Fibroblast of lung (primary cell): ENCODE measurements around the gene TCAIM. TPM values are rescaled to one million over a fixed set of nuclear protein-coding genes. Genes with fewer than 3 reads are reported as not detected.

Experiments used
- DNase-seq, 2 donors: peaks; one replicate each; pipeline versions ENCODE4 v3.0.0 to v3.0.0-alpha.2; 2010; ENCODE audit warnings: low read depth in 2 of 2
- H2AFZ ChIP-seq: 2 replicates; pipeline ENCODE4 v1.5.1; 2012; ENCODE audit warnings: low read length, control low read depth, inconsistent platforms
- H3K27ac ChIP-seq: 2 replicates; pipeline ENCODE4 v1.5.1; 2011; ENCODE audit warnings: low read length, control low read depth; ENCODE audit not compliant: insufficient read depth
- H3K27me3 ChIP-seq: 2 replicates; pipeline ENCODE4 v1.5.1; 2011; ENCODE audit warnings: mild to moderate bottlenecking, low read length; ENCODE audit not compliant: control insufficient read depth, insufficient read depth
- H3K36me3 ChIP-seq: 2 replicates; pipeline ENCODE4 v1.5.1; 2011; ENCODE audit warnings: low read length; ENCODE audit not compliant: control insufficient read depth, insufficient read depth
- H3K4me1 ChIP-seq: 2 replicates; pipeline ENCODE4 v1.5.1; 2011; ENCODE audit warnings: low read length; ENCODE audit not compliant: control insufficient read depth, insufficient read depth; ENCODE audit errors: extremely low read depth
- H3K4me2 ChIP-seq: 2 replicates; pipeline ENCODE4 v1.5.1; 2011; ENCODE audit warnings: low read length, control low read depth; ENCODE audit not compliant: insufficient read depth; ENCODE audit errors: extremely low read depth
- H3K4me3 ChIP-seq, 4 experiments: fragments of 200-600 bp in 1 of 4; sonication (generic) in 1 of 4; replicated peaks in 1 of 4; 2 replicates each; pipeline ENCODE4 v1.5.1; 2011 to 2016; ENCODE audit warnings: low read length in 4 of 4, low read depth in 3 of 4, mild to moderate bottlenecking in 3 of 4, control low read depth in 2 of 4, inconsistent platforms in 1 of 4, mixed read lengths in 1 of 4; ENCODE audit not compliant: insufficient read depth in 1 of 4; ENCODE audit errors: control extremely low read depth in 1 of 4
- H3K79me2 ChIP-seq: 2 replicates; pipeline ENCODE4 v1.5.1; 2012; ENCODE audit warnings: mild to moderate bottlenecking, low read length, inconsistent platforms; ENCODE audit not compliant: control insufficient read depth, insufficient read depth
- H3K9ac ChIP-seq: 2 replicates; pipeline ENCODE4 v1.5.1; 2011; ENCODE audit warnings: mild to moderate bottlenecking, low read length, control low read depth; ENCODE audit not compliant: insufficient read depth
- H3K9me3 ChIP-seq: 2 replicates; pipeline ENCODE4 v1.5.1; 2012; ENCODE audit warnings: low read depth, low read length; ENCODE audit not compliant: control insufficient read depth, insufficient read depth
- H4K20me1 ChIP-seq: 2 replicates; pipeline ENCODE4 v1.5.1; 2011; ENCODE audit warnings: low read length; ENCODE audit not compliant: control insufficient read depth, insufficient read depth; ENCODE audit errors: extremely low read depth
- EZH2 ChIP-seq: IDR thresholded peaks from 2 replicates; pipeline ENCODE4 v1.5.1; 2012; ENCODE audit warnings: low read length, control low read depth, mild to moderate bottlenecking; ENCODE audit errors: missing control alignments
- polyA plus RNA-seq, 2 donors: library from polyadenylated mRNA; depleted of rRNA in 1 of 2; stranded (reverse) in 1 of 2; unstranded in 1 of 2; fragments of >200 nt; gene quantifications; 2 replicates each; pipeline ENCODE4 v1.2.1, GENCODE V29; 2011 to 2012; ENCODE audit warnings: missing spikeins in 1 of 2
- total RNA-seq: library from RNA; depleted of rRNA; stranded (reverse); fragments of >200 nt; gene quantifications from 2 replicates; pipeline ENCODE4 v1.2.1, GENCODE V29; 2014
- TF ChIP-seq, protein P1 (sequence below), 2 donors: IDR thresholded peaks in 1 of 2; conservative IDR thresholded peaks in 1 of 2; 1 replicate in 1 of 2; 2 replicates in 1 of 2; pipeline ENCODE4 v1.5.1; 2011 to 2012; ENCODE audit warnings: low read length in 2 of 2, control low read depth in 1 of 2, inconsistent platforms in 1 of 2, low read depth in 1 of 2, mild to moderate bottlenecking in 1 of 2

Gene TCAIM
- total and polyA plus RNA-seq, 2 donors (not counting 1 experiment from before 2014, with no cell fraction given), result 29.8 to 46.6 TPM

DNA sequence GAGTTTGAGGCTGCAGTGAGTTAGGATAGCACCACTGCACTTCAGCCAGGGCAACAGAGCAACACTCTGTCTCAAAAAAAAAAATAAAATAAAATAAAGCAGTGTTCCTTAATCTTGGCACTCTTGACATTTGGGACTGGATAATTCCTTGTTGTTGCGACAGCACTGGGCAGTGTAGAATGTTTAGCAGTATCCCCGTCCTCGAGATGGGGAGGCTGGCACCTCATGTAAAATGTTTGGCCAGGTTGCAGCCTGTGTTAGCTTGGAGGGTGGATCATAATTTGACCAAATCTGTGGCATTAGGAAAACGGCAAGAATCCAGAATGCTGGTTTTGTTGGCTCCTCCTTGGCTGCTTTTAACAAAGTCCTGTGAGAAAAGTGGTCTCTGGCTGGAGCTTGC is 91.9 kb downstream of the TCAIM start:
- Histone ChIP-seq H3K36me3 (no peaks in the 10 kb centered on the region), H4K20me1 (no peaks in the 10 kb centered on the region), H3K4me1 (no peaks in the 10 kb centered on the region), H3K27me3 (no peaks in the 10 kb centered on the region), H3K79me2 (no peaks in the 10 kb centered on the region), H3K9me3 (no peaks in the 10 kb centered on the region), H2AFZ (no peak overlapping the region), H3K4me3 (no peak overlapping the region), H3K4me2 (no peak overlapping the region), H3K9ac (no peak overlapping the region), H3K27ac (no peak overlapping the region)
- no peak for TF ChIP-seq EZH2
- TF ChIP-seq, protein P1, sequence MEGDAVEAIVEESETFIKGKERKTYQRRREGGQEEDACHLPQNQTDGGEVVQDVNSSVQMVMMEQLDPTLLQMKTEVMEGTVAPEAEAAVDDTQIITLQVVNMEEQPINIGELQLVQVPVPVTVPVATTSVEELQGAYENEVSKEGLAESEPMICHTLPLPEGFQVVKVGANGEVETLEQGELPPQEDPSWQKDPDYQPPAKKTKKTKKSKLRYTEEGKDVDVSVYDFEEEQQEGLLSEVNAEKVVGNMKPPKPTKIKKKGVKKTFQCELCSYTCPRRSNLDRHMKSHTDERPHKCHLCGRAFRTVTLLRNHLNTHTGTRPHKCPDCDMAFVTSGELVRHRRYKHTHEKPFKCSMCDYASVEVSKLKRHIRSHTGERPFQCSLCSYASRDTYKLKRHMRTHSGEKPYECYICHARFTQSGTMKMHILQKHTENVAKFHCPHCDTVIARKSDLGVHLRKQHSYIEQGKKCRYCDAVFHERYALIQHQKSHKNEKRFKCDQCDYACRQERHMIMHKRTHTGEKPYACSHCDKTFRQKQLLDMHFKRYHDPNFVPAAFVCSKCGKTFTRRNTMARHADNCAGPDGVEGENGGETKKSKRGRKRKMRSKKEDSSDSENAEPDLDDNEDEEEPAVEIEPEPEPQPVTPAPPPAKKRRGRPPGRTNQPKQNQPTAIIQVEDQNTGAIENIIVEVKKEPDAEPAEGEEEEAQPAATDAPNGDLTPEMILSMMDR (conservative IDR thresholded peaks at IDR 0.05 in 1 of 2, IDR thresholded peaks at IDR 0.05 in 1 of 2; ENCODE audit: low read depth in 1 of 2, low read length in 2 of 2), result no peak
- DNase-seq, result no peak

DNA sequence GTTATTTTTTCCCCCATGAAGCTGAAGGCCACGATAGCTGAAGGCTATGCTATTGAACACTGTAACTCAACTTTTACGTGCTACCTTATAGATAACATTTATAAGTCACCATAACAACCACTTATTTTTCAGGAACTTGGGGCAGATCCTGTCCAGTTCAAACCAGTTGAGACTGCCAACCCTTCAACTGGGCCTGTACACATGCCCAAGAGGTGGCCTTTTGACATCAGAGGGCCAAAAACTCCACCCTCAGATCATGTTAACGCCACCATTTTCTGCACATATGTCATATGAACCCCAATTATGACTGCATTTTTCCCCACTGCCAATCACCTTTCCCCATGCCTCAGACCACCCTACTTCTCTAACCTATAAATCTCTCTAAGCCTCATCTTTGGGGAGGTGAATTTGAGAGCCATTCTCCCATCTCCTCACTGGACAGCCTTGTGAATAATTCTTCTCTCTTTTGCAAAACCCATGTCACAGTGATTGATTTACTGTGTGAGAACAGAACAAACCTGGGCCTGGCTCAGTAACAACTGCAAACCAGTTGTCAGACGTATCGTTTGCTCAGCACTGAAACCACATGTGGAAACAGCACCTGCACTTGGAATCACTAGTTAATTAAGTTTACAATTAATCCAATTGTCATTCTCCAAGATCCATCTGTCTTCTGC is 96.4 kb downstream of the TCAIM start:
- DNase-seq, result no peak
- Histone ChIP-seq H3K27me3 (no peaks in the 10 kb centered on the region), H3K79me2 (no peaks in the 10 kb centered on the region)

DNA sequence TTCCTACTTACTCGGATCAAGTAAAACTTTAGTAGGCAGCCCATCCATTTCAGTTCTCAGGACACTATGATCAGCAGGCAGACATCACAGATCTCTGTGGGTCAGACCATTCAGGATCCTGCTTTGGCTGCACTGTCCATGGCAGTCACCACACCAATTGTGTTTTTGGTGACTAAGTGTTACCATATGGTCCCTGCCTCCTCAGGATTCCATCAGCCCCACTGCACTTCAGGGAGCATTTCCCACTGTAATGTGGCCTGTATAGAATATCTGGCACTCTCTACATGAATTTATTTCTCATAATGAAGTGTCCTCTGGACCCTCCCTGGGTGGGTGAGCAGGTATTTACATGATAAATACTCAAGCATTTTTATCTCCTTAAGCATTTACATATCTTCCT is 97.6 kb downstream of the TCAIM start:
- Histone ChIP-seq H3K9ac (no peak overlapping the region), H3K4me2 (no peak overlapping the region), H3K27me3 (no peaks in the 10 kb centered on the region), H3K27ac (no peak overlapping the region), H4K20me1 (no peaks in the 10 kb centered on the region), H3K4me3 (no peak overlapping the region), H3K4me1 (peaks cover 6% of the 10 kb centered on the region), H2AFZ (no peak overlapping the region), H3K9me3 (no peaks in the 10 kb centered on the region), H3K79me2 (no peaks in the 10 kb centered on the region), H3K36me3 (no peaks in the 10 kb centered on the region)
- DNase-seq, result no peak
- TF ChIP-seq EZH2, result no peak
- TF ChIP-seq, protein P1 (conservative IDR thresholded peaks at IDR 0.05 in 1 of 2, IDR thresholded peaks at IDR 0.05 in 1 of 2; ENCODE audit: low read depth in 1 of 2, low read length in 2 of 2), result no peak

More for the DNA sequence above, 96.4 kb downstream of the TCAIM start:
- H3K4me1 ChIP-seq, result peaks cover 5% of the 10 kb centered on the region
- no peaks in the 10 kb centered on the region for H4K20me1 ChIP-seq
- H3K36me3 ChIP-seq, result no peaks in the 10 kb centered on the region
- H3K9me3 ChIP-seq, result no peaks in the 10 kb centered on the region
- TF ChIP-seq, protein P1 (conservative IDR thresholded peaks at IDR 0.05 in 1 of 2, IDR thresholded peaks at IDR 0.05 in 1 of 2; ENCODE audit: low read depth in 1 of 2, low read length in 2 of 2), result no peak
- no peak for TF ChIP-seq EZH2
- H3K27ac ChIP-seq, result no peak overlapping the region
- H3K4me3 ChIP-seq, result no peak overlapping the region
- H3K9ac ChIP-seq, result no peak overlapping the region
- H3K4me2 ChIP-seq, result no peak overlapping the region
- H2AFZ ChIP-seq, result no peak overlapping the region
